Neural progenitor cell (in vitro differentiated cells): Measurements from ENCODE around the gene SNRNP27. TPM values are rescaled to one million over a fixed set of nuclear protein-coding genes. Genes with fewer than 3 reads are reported as not detected.
"Not testable (repeated sequence)": the region's sequence is repeated elsewhere in the genome, so short reads cannot be mapped to it uniquely, and the experiment has no call there.

ENCODE experiments used
- DNase-seq: peaks from one replicate; pipeline ENCODE4 v3.0.0-alpha.2; 2016; ENCODE audit warnings: low spot score
- H2AFZ ChIP-seq: fragments of 200-600 bp; sonication (generic); replicated peaks from 2 replicates; pipeline ENCODE4 v1.6.1; 2016; ENCODE audit warnings: antibody characterized with exemption
- H3F3A ChIP-seq: fragments of 200-600 bp; sonication (generic); 2 replicates; pipeline ENCODE4 v1.6.1; 2016; ENCODE audit warnings: antibody characterized with exemption, low read depth
- H3K27ac ChIP-seq: fragments of 200-600 bp; sonication (generic); 2 replicates; pipeline ENCODE4 v1.5.1; 2016; ENCODE audit warnings: mild to moderate bottlenecking
- H3K27me3 ChIP-seq: fragments of 200-600 bp; sonication (generic); 2 replicates; pipeline ENCODE4 v1.6.1; 2016; ENCODE audit warnings: mild to moderate bottlenecking, moderate library complexity
- H3K36me3 ChIP-seq: fragments of 200-600 bp; sonication (generic); 2 replicates; pipeline ENCODE4 v1.5.1; 2016
- H3K4me1 ChIP-seq: fragments of 200-600 bp; sonication (generic); 2 replicates; pipeline ENCODE4 v1.6.1; 2016; ENCODE audit warnings: mixed run types
- H3K4me2 ChIP-seq: fragments of 200-600 bp; sonication (generic); 2 replicates; pipeline ENCODE4 v1.6.1; 2016
- H3K4me3 ChIP-seq: fragments of 200-600 bp; sonication (generic); 2 replicates; pipeline ENCODE4 v1.5.1; 2016
- H3K79me2 ChIP-seq: fragments of 200-600 bp; sonication (generic); 2 replicates; pipeline ENCODE4 v1.6.1; 2016; ENCODE audit warnings: low read depth
- H3K9ac ChIP-seq: fragments of 200-600 bp; sonication (generic); 2 replicates; pipeline ENCODE4 v1.6.1; 2016
- H3K9me3 ChIP-seq: fragments of 200-600 bp; sonication (generic); 2 replicates; pipeline ENCODE4 v1.5.1; 2016; ENCODE audit warnings: low read depth
- H4K20me1 ChIP-seq: fragments of 200-600 bp; sonication (generic); 2 replicates; pipeline ENCODE4 v1.6.1; 2016; ENCODE audit warnings: low read depth
- H3K27ac Mint-ChIP-seq: 3 replicates; pipeline ENCODE4 v1.8.0; 2021; ENCODE audit warnings: mixed read lengths
- H3K27me3 Mint-ChIP-seq: 2 replicates; pipeline ENCODE4 v1.8.0; 2022; ENCODE audit warnings: low read depth, mild to moderate bottlenecking, inconsistent platforms, moderate library complexity, mixed read lengths; ENCODE audit not compliant: insufficient read depth
- H3K36me3 Mint-ChIP-seq: 3 replicates; pipeline ENCODE4 v1.8.0; 2021; ENCODE audit warnings: mixed read lengths
- H3K4me1 Mint-ChIP-seq: 3 replicates; pipeline ENCODE4 v1.8.0; 2021; ENCODE audit warnings: mixed read lengths
- H3K4me3 Mint-ChIP-seq: 3 replicates; pipeline ENCODE4 v1.8.0; 2021; ENCODE audit warnings: mild to moderate bottlenecking, moderate library complexity, mixed read lengths
- H3K9me3 Mint-ChIP-seq: 3 replicates; pipeline ENCODE4 v1.8.0; 2020; ENCODE audit warnings: mixed read lengths
- EZH2 ChIP-seq: fragments of 200-600 bp; sonication (generic); IDR thresholded peaks from 2 replicates; pipeline ENCODE4 v1.6.1; 2017; ENCODE audit warnings: antibody characterized with exemption, mild to moderate bottlenecking, moderate library complexity
- EZH2phosphoT487 ChIP-seq: fragments of 200-600 bp; sonication (generic); IDR thresholded peaks from 2 replicates; pipeline ENCODE4 v1.6.1; 2017; ENCODE audit warnings: antibody characterized with exemption
- total RNA-seq: library from RNA; depleted of rRNA; stranded (reverse); fragments of >200 nt; gene quantifications from 2 replicates; pipeline ENCODE4 v1.2.3, GENCODE V29; 2015; ENCODE audit warnings: low replicate concordance
- TF ChIP-seq, protein P1 (sequence below): fragments of 200-600 bp; sonication (generic); IDR thresholded peaks from 2 replicates; pipeline ENCODE4 v1.5.1; 2017; ENCODE audit warnings: antibody characterized with exemption, mild to moderate bottlenecking

Gene SNRNP27
- total RNA-seq, 1 donor from 2014 or later: 131 TPM

GRCh38 chr2:69948032-69948962 is 54.5 kb downstream of the SNRNP27 start:
- Histone ChIP-seq H4K20me1 (no peaks in the 10 kb centered on the region), H3K4me1 (peaks cover 8% of the 10 kb centered on the region), H3K9me3 (no peaks in the 10 kb centered on the region), H3K9ac (no peak overlapping the region), H2AFZ (no peak overlapping the region), H3K36me3 (no peaks in the 10 kb centered on the region), H3F3A (no peaks in the 10 kb centered on the region), H3K27me3 (no peaks in the 10 kb centered on the region), H3K79me2 (no peaks in the 10 kb centered on the region), H3K4me3 (no peak overlapping the region), H3K27ac (no peak overlapping the region), H3K4me2 (no peak overlapping the region)
- Mint-ChIP-seq H3K27me3 (peaks cover 1% of the 10 kb centered on the region), H3K36me3 (no peaks in the 10 kb centered on the region), H3K4me3 (no peak overlapping the region), H3K4me1 (peaks cover 4% of the 10 kb centered on the region), H3K27ac (no peak overlapping the region), H3K9me3 (no peaks in the 10 kb centered on the region)
- TF ChIP-seq EZH2phosphoT487 (no peak), EZH2 (no peak)
- TF ChIP-seq, protein P1, sequence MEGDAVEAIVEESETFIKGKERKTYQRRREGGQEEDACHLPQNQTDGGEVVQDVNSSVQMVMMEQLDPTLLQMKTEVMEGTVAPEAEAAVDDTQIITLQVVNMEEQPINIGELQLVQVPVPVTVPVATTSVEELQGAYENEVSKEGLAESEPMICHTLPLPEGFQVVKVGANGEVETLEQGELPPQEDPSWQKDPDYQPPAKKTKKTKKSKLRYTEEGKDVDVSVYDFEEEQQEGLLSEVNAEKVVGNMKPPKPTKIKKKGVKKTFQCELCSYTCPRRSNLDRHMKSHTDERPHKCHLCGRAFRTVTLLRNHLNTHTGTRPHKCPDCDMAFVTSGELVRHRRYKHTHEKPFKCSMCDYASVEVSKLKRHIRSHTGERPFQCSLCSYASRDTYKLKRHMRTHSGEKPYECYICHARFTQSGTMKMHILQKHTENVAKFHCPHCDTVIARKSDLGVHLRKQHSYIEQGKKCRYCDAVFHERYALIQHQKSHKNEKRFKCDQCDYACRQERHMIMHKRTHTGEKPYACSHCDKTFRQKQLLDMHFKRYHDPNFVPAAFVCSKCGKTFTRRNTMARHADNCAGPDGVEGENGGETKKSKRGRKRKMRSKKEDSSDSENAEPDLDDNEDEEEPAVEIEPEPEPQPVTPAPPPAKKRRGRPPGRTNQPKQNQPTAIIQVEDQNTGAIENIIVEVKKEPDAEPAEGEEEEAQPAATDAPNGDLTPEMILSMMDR: no peak
- peak; percentile 34 for DNase-seq

DNA sequence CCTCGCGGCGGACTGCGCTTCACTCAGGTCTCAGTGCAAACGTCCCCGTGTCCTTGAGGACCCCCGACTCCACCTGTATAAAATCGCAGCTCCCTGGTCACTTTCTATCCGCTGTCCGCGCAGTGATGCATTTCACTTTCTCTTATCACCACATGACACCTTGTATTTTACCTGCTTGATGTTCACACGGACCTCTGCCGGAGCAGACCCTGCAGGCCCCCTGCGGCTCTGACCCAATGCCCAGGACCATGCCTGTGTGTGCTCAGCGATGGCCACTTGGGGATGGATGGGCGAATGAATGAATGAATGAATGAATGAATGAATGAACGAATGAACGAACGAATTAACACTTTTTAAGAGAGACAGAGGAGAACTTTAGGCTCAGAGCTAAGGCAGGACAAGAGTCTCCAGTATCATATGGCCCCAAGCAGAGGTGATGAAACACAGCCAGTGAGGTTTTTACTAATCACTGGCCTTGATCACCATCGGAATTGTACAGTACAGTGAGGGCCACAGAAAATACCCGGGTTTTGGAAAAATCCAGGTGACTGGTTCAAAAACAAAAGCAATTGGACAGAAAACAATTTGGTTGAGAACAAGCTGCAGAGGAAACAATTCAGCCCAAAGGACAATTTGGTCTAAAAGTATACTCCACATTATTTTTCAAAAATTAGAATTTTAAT is 55.3 kb downstream of the SNRNP27 start:
- DNase-seq: no peak
- TF ChIP-seq, protein P1: no peak
- TF ChIP-seq EZH2phosphoT487 (no peak), EZH2 (no peak)
- H3K27ac ChIP-seq: no peak overlapping the region
- Mint-ChIP-seq H3K4me3 (no peak overlapping the region), H3K36me3 (no peaks in the 10 kb centered on the region), H3K27ac (no peak overlapping the region), H3K27me3 (no peaks in the 10 kb centered on the region), H3K9me3 (no peaks in the 10 kb centered on the region), H3K4me1 (peaks cover 4% of the 10 kb centered on the region)
- no peaks in the 10 kb centered on the region for H3K79me2 ChIP-seq
- no peaks in the 10 kb centered on the region for H4K20me1 ChIP-seq
- H3K4me3 ChIP-seq: no peak overlapping the region
- H3K36me3 ChIP-seq: no peaks in the 10 kb centered on the region
- H3K4me2 ChIP-seq: no peak overlapping the region
- no peak overlapping the region for H2AFZ ChIP-seq
- no peak overlapping the region for H3K9ac ChIP-seq
- peaks cover 7% of the 10 kb centered on the region for H3K4me1 ChIP-seq
- no peaks in the 10 kb centered on the region for H3K9me3 ChIP-seq
- no peaks in the 10 kb centered on the region for H3F3A ChIP-seq
- no peaks in the 10 kb centered on the region for H3K27me3 ChIP-seq

GRCh38 chr2:69950241-69950640 is 56.5 kb downstream of the SNRNP27 start:
- H3K4me1 Mint-ChIP-seq: peaks cover 7% of the 10 kb centered on the region
- no peak overlapping the region for H3K27ac ChIP-seq
- H2AFZ ChIP-seq: no peak overlapping the region
- no peaks in the 10 kb centered on the region for H3K27me3 ChIP-seq
- H3K9me3 Mint-ChIP-seq: no peaks in the 10 kb centered on the region
- DNase-seq: no peak
- no peak overlapping the region for H3K4me3 ChIP-seq
- no peaks in the 10 kb centered on the region for H3K9me3 ChIP-seq
- H3K36me3 ChIP-seq: no peaks in the 10 kb centered on the region
- no peak overlapping the region for H3K4me3 Mint-ChIP-seq
- no peaks in the 10 kb centered on the region for H3K36me3 Mint-ChIP-seq
- no peak overlapping the region for H3K27ac Mint-ChIP-seq
- no peaks in the 10 kb centered on the region for H4K20me1 ChIP-seq
- no peaks in the 10 kb centered on the region for H3K27me3 Mint-ChIP-seq
- TF ChIP-seq, protein P1: no peak
- no peak for TF ChIP-seq EZH2
- TF ChIP-seq EZH2phosphoT487: no peak
- no peaks in the 10 kb centered on the region for H3K79me2 ChIP-seq
- H3K9ac ChIP-seq: no peak overlapping the region
- H3K4me1 ChIP-seq: peaks cover 7% of the 10 kb centered on the region
- no peaks in the 10 kb centered on the region for H3F3A ChIP-seq
- no peak overlapping the region for H3K4me2 ChIP-seq

- not testable (repeated sequence) for DNase-seq, H3K27me3 ChIP-seq, H3K27ac Mint-ChIP-seq, H3K79me2 ChIP-seq, H2AFZ ChIP-seq, H4K20me1 ChIP-seq, H3K4me1 Mint-ChIP-seq, H3K4me3 ChIP-seq, H3K9me3 ChIP-seq, H3K36me3 ChIP-seq, H3K27ac ChIP-seq, H3F3A ChIP-seq, H3K9ac ChIP-seq, H3K4me2 ChIP-seq, H3K27me3 Mint-ChIP-seq, H3K9me3 Mint-ChIP-seq, H3K4me3 Mint-ChIP-seq, H3K36me3 Mint-ChIP-seq, H3K4me1 ChIP-seq
These were observed 56.9 kb downstream of the SNRNP27 start for GRCh38 chr2:69950671-69951070.
